ENCODE data around the gene ALDH1A3.

Gene ALDH1A3

DNA sequence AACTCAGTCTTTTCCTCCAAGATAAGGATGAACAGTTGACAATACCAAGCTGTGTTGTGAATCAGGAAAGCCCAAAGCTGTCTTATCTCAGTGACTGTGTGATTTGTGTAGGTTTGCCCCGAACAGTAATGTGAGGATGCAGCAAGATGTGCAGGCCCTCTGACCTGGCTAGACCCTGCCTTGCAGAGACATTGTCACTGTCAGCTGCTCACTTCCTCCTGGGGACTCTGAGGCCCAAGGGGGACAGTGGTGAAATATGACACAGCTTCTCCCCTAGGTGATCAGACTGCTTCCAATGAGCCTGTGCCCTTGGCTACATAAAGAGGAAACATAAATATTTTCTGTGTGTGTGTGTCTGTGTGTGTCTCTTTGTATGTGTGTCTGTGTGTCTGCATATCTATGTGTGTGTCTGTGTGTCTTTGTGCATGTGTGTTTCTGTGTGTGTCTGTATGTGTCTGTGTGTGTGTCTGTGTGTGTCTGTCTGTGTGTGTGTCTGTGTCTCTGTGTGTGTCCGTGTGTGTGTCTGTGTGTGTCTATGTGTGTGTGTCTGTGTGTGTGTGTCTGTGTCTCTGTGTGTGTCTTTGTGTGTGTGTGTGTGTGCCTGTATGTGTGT lies 61.2 kb downstream of the ALDH1A3 start:
- H3K4me1 ChIP-seq = no peaks in the 10 kb centered on the region
- no peak overlapping the region for H3K4me3 ChIP-seq (ENCODE audit: low read depth, low read length)
- H3K9me3 ChIP-seq = no peaks in the 10 kb centered on the region
- no peaks in the 10 kb centered on the region; the same call in 1 of the 2 replicates for H3K27me3 ChIP-seq
- no peak for DNase-seq
- TF ChIP-seq CTCF (IDR thresholded peaks at IDR 0.05; ENCODE audit: low read depth, low read length) = no peak
- no peaks in the 10 kb centered on the region for H3K36me3 ChIP-seq

GRCh38 chr15:100941536-100941935 lies 61.9 kb downstream of the ALDH1A3 start:
- Histone ChIP-seq H3K27me3 (no peaks in the 10 kb centered on the region; the same call in none of the 2 replicates), H3K4me1 (no peaks in the 10 kb centered on the region), H3K4me3 (ENCODE audit: low read depth, low read length) (no peak overlapping the region), H3K36me3 (no peaks in the 10 kb centered on the region), H3K9me3 (no peaks in the 10 kb centered on the region)
- no peak for DNase-seq
- TF ChIP-seq CTCF (IDR thresholded peaks at IDR 0.05; ENCODE audit: low read depth, low read length) = no peak

DNA sequence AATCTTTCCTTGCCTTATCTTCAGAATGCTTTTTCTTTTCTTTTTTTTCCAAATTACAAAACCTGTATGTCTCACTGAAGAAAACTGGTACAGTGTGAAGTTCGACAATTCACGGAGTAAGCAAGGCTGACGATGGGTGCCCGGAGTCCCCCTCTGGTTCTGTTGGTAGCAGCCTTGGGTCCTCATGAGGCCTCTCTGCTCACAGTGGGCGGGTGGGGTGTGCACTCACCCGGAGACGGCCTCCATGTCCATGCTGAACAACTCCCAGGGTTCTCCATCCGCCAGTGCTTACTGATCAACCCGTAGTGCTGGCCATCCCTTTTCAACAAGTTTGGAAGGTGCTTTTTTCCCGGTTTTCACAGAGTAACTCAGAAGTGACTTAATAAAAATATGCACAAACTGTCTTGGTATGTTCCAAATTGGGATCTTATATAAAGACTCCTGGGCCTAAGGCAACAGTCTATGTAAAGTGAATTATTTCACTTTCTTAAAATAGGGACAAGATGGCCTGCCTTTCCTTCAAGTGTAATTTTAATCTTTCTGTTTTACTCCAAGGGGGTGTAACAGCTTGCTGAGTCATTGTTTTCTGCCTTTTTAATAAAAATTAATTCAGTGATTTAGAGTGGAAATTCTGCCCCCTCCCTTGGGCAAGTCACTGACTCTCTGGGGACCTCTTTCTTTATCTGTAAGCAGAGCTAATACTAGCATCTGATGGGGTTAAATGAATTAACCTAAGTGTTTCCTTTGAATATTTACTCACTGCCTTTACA lies 63.2 kb downstream of the ALDH1A3 start:
- Histone ChIP-seq H3K4me3 (ENCODE audit: low read depth, low read length) (no peak overlapping the region), H3K4me1 (no peaks in the 10 kb centered on the region), H3K36me3 (no peaks in the 10 kb centered on the region), H3K27me3 (peaks cover 5% of the 10 kb centered on the region), H3K9me3 (no peaks in the 10 kb centered on the region)
- TF ChIP-seq CTCF (IDR thresholded peaks at IDR 0.05; ENCODE audit: low read depth, low read length) = no peak
- no peak for DNase-seq

GRCh38 chr15:100944244-100944895 lies 64.7 kb downstream of the ALDH1A3 start:
- no peaks in the 10 kb centered on the region for H3K36me3 ChIP-seq
- no peak overlapping the region for H3K4me3 ChIP-seq (ENCODE audit: low read depth, low read length)
- no peak for DNase-seq
- TF ChIP-seq CTCF (IDR thresholded peaks at IDR 0.05; ENCODE audit: low read depth, low read length) = no peak
- no peaks in the 10 kb centered on the region for H3K9me3 ChIP-seq
- H3K4me1 ChIP-seq = no peaks in the 10 kb centered on the region
- H3K27me3 ChIP-seq = peaks cover 16% of the 10 kb centered on the region

GRCh38 chr15:100944986-100945385 lies 65.4 kb downstream of the ALDH1A3 start:
- peaks cover 19% of the 10 kb centered on the region for H3K27me3 ChIP-seq
- H3K9me3 ChIP-seq = no peaks in the 10 kb centered on the region
- DNase-seq = no peak
- no peaks in the 10 kb centered on the region for H3K36me3 ChIP-seq
- no peak for TF ChIP-seq CTCF (IDR thresholded peaks at IDR 0.05; ENCODE audit: low read depth, low read length)
- H3K4me1 ChIP-seq = no peaks in the 10 kb centered on the region
- no peak overlapping the region for H3K4me3 ChIP-seq (ENCODE audit: low read depth, low read length)
